Muscle of leg (tissue), 11 donors: Measurements from ENCODE around the gene SUMO4. TPM values are rescaled to one million over a fixed set of nuclear protein-coding genes. Genes with fewer than 3 reads are reported as not detected.
A peak's percentile ranks its signal among the peaks of the same experiment; 100 is the strongest.
"Not testable (repeated sequence)": the region's sequence is repeated elsewhere in the genome, so short reads cannot be mapped to it uniquely, and the experiment has no call there.

ENCODE experiments used
- DNase-seq: peaks from one replicate; pipeline ENCODE4 v3.0.0; 2013
- H3K27ac ChIP-seq: one replicate; pipeline ENCODE4 v1.5.1; 2013; ENCODE audit warnings: mild to moderate bottlenecking, low read length, control low read depth
- H3K27me3 ChIP-seq: one replicate; pipeline ENCODE4 v1.6.1; 2013; ENCODE audit warnings: low read length; ENCODE audit not compliant: control insufficient read depth, insufficient read depth
- H3K36me3 ChIP-seq: one replicate; pipeline ENCODE4 v1.6.1; 2013; ENCODE audit warnings: low read length; ENCODE audit not compliant: control insufficient read depth, insufficient read depth
- H3K4me1 ChIP-seq: one replicate; pipeline ENCODE4 v1.6.1; 2013; ENCODE audit warnings: low read length; ENCODE audit not compliant: control insufficient read depth, insufficient read depth
- H3K4me3 ChIP-seq: one replicate; pipeline ENCODE4 v1.5.1; 2013; ENCODE audit warnings: low read length, control low read depth
- H3K9me3 ChIP-seq: replicated peaks from 2 replicates; pipeline ENCODE4 v1.6.1; 2013; ENCODE audit warnings: low read depth, low read length; ENCODE audit not compliant: control insufficient read depth
- WGBS: methylation state at CpG from one replicate; pipeline ENCODE4 v1.1.5; 2013; ENCODE audit warnings: missing lambda C conversion rate; ENCODE audit not compliant: insufficient coverage; 5-methylcytosine and 5-hydroxymethylcytosine counted together
- polyA plus RNA-seq, 8 donors: library from polyadenylated mRNA; unstranded; fragments of 120-200 nt; gene quantifications; one replicate each; pipeline versions ENCODE4 v1.2.1 to v1.2.3, GENCODE V29; 2013; ENCODE audit warnings: inconsistent platforms in 1 of 8, low replicate concordance in 1 of 8; ENCODE audit not compliant: insufficient read length in 8 of 8, insufficient read depth in 1 of 8
- total RNA-seq: library from RNA; stranded (reverse); fragments of 120-200 nt; gene quantifications from one replicate; pipeline ENCODE4 v1.2.4, GENCODE V29; 2013

SUMO4 gene
- total and polyA plus RNA-seq, 9 donors = 0.19 to 2.2 (median 0.29) TPM

DNA sequence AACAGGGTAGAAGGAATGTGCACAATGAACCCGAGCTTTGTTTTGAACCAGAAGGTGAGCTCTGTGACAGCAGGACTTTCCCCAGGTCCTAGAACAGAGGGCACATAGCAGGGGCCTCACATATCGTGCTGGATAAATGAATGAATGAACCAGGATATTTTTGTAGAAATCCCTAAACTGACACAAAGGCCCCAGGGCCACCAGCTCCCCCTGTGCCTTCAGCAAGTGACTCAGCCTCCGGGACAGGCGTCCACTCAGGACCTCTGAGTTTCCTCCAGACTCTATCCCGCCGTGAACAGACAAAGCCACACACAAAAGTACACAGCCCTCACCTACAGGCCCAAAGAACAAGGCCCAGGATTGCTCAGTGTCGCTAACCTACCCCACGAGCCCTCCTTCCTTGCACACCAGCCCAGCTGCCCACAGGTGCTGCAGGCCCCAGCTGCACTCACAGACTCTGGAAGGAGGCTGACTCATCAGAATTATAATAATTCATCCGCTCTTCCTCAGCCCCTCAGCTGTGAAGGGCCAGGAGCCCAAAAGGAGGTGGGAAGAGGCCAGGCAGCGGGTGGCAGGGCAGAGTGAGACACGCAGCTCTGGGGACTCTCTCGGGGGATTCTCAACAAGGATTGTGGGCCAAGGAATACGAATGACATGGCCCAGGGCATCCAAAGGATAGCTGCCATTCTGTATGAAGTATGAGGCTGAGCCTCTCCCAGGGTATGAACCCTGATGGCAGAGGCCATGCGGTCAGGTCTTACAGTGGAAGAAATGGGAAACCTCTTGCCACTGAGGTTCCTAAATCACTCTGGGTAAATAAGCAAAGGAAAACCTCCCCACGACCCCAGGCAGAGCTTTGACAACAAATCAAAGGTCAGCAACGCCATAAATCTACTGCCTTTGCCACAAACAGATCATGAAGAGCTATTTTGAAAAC, 40.9 kb downstream of the SUMO4 start:
- 62% methylated on average over 15 of the region's 16 CpGs for WGBS
- Histone ChIP-seq H3K9me3 (no peaks in the 10 kb centered on the region), H3K27me3 (peaks cover 7% of the 10 kb centered on the region), H3K4me3 (no peak overlapping the region), H3K4me1 (peaks cover 22% of the 10 kb centered on the region), H3K36me3 (no peaks in the 10 kb centered on the region), H3K27ac (no peak overlapping the region)
- DNase-seq = no peak

DNA sequence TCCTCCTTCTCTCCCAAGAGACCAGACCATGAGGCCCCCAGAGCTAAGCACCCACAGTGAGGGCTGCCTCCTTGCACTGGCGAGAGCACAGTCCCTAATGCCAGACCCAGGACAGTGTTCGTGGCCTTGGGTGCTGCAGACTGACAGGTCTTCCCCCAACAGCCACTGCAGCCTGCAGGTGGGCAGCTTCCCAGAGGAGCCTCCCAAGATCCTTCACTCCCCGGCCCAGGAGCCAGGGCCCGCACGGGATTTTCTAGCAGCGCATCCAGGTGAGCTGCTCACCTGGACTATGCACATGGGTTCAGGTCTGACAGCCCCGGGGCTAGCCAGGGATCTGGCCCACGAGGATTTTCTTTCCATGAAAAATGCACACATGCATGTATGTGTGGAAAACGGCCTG, 41.7 kb downstream of the SUMO4 start:
- H3K4me3 ChIP-seq = no peak overlapping the region
- 58% methylated on average over 7 of the region's 9 CpGs for WGBS
- DNase-seq = no peak
- peaks cover 6% of the 10 kb centered on the region for H3K27me3 ChIP-seq
- H3K4me1 ChIP-seq = peaks cover 23% of the 10 kb centered on the region
- H3K27ac ChIP-seq = no peak overlapping the region
- no peaks in the 10 kb centered on the region for H3K9me3 ChIP-seq
- no peaks in the 10 kb centered on the region for H3K36me3 ChIP-seq

DNA sequence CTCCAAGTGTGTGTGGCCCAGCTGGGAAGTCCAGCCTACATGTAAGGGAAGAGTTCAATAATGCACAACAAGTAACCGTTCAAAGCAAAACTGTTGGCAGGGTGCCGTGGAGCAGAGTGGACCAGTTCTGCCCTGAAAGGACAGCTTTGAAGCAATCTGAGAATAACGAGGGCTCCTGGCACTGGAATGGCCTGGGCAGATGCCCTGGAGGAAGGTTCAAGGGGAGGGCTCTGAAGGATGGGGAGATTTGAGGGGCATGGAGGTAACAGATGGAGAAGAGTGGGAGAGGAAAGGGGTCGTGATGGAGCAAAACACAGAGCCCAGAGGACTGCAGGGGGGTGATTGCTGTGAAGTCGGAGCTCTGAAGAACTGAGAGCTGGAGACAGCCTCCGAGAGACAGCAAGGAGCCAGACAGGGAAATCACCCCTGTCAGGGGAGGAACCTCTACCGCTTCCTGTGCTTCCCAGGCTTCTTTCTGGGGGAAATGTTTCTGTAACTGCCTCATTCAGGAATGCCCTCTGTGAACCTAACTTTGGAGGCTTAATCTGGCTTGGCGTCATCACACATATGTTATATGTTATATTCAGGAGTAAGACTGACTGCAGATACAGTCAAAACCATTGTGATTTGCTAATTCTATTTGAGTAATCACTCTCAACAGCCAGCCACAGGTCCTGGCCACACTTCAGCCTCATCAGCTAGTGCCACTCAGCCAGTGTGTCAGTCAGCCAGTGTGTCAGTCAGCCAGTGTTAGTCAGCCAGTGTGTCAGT, 43.5 kb downstream of the SUMO4 start:
- Histone ChIP-seq H3K27me3 (peaks cover 11% of the 10 kb centered on the region), H3K9me3 (no peaks in the 10 kb centered on the region), H3K4me3 (no peak overlapping the region), H3K27ac (no peak overlapping the region), H3K36me3 (no peaks in the 10 kb centered on the region), H3K4me1 (peaks cover 23% of the 10 kb centered on the region)
- no peak for DNase-seq
- 43% methylated on average over 7 of the region's 8 CpGs for WGBS

DNA sequence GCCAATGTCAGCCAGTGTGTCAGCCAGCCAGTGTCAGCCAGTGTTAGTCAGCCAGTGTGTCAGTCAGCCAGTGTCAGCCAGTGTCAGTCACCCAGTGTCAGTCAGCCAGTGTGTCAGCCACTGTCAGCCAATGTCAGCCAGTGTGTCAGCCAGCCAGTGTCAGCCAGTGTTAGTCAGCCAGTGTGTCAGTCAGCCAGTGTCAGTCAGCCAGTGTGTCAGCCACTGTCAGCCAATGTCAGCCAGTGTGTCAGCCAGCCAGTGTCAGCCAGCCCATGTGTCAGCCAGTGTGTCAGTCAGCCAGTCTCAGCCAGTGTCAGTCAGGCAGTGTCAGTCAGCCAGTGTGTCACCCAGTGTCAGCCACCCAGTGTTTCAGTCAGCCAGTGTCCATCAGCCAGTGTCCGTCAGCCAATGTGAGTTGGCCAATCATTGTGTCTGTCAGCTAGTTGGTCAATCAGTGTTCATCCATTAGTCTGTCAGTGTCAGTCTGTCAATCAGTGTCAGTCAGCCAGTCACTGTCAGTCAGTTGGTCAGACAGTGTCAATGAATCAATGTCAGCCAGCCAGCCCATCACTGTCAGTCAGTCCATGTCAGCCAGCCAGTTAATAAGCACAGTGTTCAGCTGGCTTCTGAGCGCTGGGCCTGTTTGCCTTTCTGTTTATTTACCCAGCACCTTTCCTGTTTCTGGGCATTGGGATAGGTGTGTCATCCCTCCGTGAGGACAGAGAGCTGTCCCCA, 44.5 kb downstream of the SUMO4 start:
- H3K4me3 ChIP-seq, H3K36me3 ChIP-seq, DNase-seq, H3K9me3 ChIP-seq, H3K27ac ChIP-seq: not testable (repeated sequence)
- H3K4me1 ChIP-seq = peaks cover 28% of the 10 kb centered on the region
- 50% methylated on average over 2 of the region's 3 CpGs for whole genome bisulfite sequencing
- peaks cover 14% of the 10 kb centered on the region for H3K27me3 ChIP-seq

DNA sequence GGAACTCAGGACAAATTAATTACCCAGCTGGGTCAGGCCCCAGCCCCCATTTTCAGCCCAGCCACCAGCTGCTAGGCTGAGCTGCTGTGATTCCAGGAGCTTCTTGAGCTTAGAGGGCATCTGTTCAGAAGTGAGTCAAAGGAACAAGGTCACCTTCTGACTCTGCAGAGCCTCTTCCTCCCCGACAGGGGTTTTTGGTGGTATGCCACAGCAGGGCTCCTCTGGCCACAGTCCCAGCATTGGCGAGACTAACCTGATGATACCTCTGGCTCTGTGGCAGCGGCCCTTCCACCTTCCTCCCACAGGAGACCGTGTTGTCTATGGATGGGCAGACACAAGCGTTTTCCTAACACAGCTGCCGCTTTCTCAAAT, 45.0 kb downstream of the SUMO4 start:
- H3K27me3 ChIP-seq = peaks cover 14% of the 10 kb centered on the region
- no peaks in the 10 kb centered on the region for H3K9me3 ChIP-seq
- WGBS = 67% methylated on average over 1 of the region's 6 CpGs
- H3K27ac ChIP-seq = peak overlapping the region; percentile 15
- H3K36me3 ChIP-seq = no peaks in the 10 kb centered on the region
- H3K4me3 ChIP-seq = no peak overlapping the region
- H3K4me1 ChIP-seq = peaks cover 28% of the 10 kb centered on the region
- DNase-seq = no peak

DNA sequence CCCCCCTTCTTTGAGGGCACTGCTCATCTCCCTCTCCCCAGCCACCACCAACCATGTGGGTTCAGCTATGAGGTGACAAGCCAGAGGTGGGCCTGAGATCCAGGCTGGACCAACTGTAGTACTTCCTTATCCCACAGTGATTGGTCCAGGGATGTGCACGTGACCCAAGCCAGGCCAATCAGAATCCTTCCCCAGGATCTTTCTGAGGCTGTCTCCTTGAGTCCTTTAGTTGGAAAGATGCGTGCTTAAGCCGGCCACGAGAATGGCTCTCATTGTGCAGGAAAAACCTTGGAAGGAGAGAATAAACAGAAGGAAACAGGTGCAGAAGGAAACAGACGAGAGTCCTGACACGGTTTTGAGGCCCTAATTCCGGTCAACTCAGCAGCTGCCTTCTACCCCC, 45.5 kb downstream of the SUMO4 start:
- Histone ChIP-seq H3K27me3 (peaks cover 19% of the 10 kb centered on the region), H3K27ac (peak overlapping the region; percentile 15), H3K4me3 (no peak overlapping the region), H3K36me3 (no peaks in the 10 kb centered on the region), H3K9me3 (no peaks in the 10 kb centered on the region), H3K4me1 (peaks cover 32% of the 10 kb centered on the region)
- WGBS = 75% methylated on average over 5 of the region's 7 CpGs
- peak; percentile 43 for DNase-seq

DNA sequence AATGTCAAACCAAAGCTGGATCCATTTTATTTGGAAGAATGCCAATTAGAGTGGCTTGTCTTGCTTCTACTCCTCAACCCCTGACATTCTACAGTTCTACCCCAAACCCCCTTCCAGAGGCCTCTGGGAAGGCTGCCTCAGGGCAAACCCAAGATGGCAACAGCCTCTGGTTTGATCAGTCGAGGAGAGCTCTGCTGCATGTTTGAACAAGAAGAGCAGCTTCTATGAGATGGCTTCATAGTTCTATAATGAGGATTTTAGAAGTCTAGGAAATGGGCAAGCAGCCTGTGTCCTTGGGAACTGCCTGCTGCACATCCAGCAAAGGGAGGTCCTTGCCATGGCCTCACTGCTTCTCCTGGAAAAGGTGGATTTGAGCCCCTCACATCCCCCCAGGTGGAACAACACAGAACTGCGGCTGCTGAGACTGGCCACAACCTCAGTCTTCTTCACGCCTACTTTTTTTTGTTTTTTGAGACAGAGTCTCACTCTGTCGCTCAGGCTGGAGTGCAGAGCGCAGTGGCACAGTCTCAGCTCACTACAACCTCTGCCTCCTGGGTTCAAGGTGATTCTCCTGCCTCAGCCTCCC, 46.8 kb downstream of the SUMO4 start:
- Histone ChIP-seq H3K4me1 (peaks cover 33% of the 10 kb centered on the region), H3K36me3 (no peaks in the 10 kb centered on the region), H3K27ac (no peak overlapping the region), H3K9me3 (no peaks in the 10 kb centered on the region), H3K27me3 (peaks cover 29% of the 10 kb centered on the region), H3K4me3 (no peak overlapping the region)
- no peak for DNase-seq
- WGBS = 96% methylated on average over 3 of the region's 5 CpGs

DNA sequence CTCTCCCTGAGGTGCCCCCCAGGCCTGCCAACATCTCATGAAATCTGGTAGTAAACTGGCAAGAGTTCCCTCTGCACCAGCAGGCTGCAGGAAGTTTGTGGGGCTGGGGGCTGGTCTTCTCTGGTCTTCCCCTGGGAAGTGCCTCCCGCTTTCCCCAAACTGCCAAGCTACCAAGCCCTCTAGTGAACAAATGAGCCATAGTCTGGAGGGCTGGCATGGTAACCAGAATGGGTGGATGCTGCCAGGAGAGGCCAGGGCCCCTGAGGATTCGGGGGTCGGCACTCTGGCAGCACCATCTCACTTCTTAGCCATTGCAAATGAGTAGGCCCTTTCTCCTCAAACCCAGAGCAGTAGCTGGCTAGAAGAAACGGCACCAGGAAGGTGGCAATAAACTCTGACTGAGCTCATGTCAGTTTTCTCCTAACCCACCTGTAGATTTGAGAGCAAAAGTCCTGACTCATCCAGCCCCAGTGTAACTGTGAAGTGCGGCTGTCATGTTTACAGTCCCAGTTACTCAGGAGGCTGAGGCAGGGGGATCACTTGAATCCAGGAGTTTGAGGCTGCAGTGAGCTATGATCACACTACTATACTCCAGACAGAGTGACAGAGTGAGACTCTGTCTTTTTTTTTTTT, 48.9 kb downstream of the SUMO4 start:
- Histone ChIP-seq H3K36me3 (no peaks in the 10 kb centered on the region), H3K4me3 (no peak overlapping the region), H3K4me1 (peaks cover 43% of the 10 kb centered on the region), H3K27me3 (peaks cover 38% of the 10 kb centered on the region), H3K27ac (no peak overlapping the region), H3K9me3 (no peaks in the 10 kb centered on the region)
- 88% methylated on average over 1 of the region's 5 CpGs for WGBS
- DNase-seq = no peak

DNA sequence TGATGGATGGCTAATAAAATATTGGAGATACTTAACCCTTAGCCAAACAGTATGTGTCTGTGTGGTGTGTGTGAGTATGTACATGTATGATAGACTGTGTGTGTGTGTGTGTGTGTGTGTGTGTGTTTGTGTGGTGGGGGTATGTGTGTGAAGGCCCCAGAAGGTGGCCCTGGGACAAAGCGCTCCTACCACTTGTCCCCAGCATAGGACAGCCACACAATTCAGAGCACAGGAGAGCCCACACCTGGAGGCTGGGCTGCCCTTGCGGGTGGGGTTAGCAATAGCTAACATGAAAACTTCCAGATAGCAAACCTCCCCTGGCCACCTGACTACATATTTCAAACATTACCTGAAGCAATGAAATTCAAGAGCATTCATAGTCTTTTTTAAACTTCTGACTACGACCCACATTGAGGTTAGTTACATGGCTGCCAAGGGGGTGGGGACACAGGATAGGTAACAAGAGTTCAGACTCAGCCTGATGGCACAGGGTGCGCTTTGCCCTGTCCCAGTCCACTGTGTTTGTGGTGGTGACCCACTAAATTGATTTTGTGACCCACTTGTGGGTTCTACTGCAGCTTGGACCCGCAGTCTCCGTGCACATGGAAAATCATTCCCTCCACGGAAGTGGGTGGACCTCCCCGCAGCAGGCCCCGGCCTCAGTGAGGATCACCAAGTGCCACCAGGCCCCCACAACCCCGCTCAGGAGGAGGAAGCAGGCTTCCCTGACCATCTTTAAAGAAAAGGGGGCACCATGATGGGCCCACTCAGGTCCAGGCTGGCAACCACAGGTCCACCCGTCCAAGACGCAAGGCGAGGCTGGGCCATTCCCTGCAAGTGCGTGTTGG, 50.0 kb downstream of the SUMO4 start:
- H3K27ac ChIP-seq = no peak overlapping the region

More for the DNA sequence above, 50.0 kb downstream of the SUMO4 start:
- DNase-seq = no peak
- WGBS = 80% methylated on average over 10 of the region's 14 CpGs
- Histone ChIP-seq H3K4me3 (peak overlapping the region; percentile 30), H3K4me1 (peaks cover 51% of the 10 kb centered on the region), H3K9me3 (no peaks in the 10 kb centered on the region), H3K36me3 (no peaks in the 10 kb centered on the region), H3K27me3 (peaks cover 38% of the 10 kb centered on the region)
